IPS-18c (cell line): ENCODE results near the gene PRSS1.

Experiments used
- H3K4me3 ChIP-seq: 2 replicates; pipeline ENCODE4 v1.7.0; 2013; ENCODE audit warnings: low read depth, mild to moderate bottlenecking, low read length, moderate library complexity; ENCODE audit not compliant: insufficient read depth
- H3K9me3 ChIP-seq: one replicate; pipeline ENCODE4 v1.6.1; 2013; ENCODE audit warnings: mild to moderate bottlenecking, low read length, moderate library complexity; ENCODE audit not compliant: control insufficient read depth, insufficient read depth

PRSS1 gene

GRCh38 chr7:142797391-142798377 is 48.4 kb downstream of the PRSS1 start:
- Histone ChIP-seq H3K9me3 (no peaks in the 10 kb centered on the region), H3K4me3 (peak overlapping the region; percentile 70)

GRCh38 chr7:142798451-142799436 is 49.5 kb downstream of the PRSS1 start:
- Histone ChIP-seq H3K9me3 (no peaks in the 10 kb centered on the region), H3K4me3 (no peak overlapping the region)

GRCh38 chr7:142799437-142799835 is 50.2 kb downstream of the PRSS1 start:
- H3K9me3 ChIP-seq = no peaks in the 10 kb centered on the region

GRCh38 chr7:142800088-142800487 is 50.8 kb downstream of the PRSS1 start:
- Histone ChIP-seq H3K9me3 (peaks cover 1% of the 10 kb centered on the region), H3K4me3 (no peak overlapping the region)

More at GRCh38 chr7:142799437-142799835, 50.2 kb downstream of the PRSS1 start:
- no peak overlapping the region for H3K4me3 ChIP-seq

GRCh38 chr7:142800699-142801260 is 51.5 kb downstream of the PRSS1 start:
- Histone ChIP-seq H3K4me3 (no peak overlapping the region), H3K9me3 (peaks cover 3% of the 10 kb centered on the region)

GRCh38 chr7:142801601-142802295 is 52.5 kb downstream of the PRSS1 start:
- peaks cover 3% of the 10 kb centered on the region for H3K9me3 ChIP-seq
- H3K4me3 ChIP-seq = no peak overlapping the region

- Histone ChIP-seq H3K4me3 (no peak overlapping the region), H3K9me3 (peaks cover 3% of the 10 kb centered on the region)
These were observed 53.0 kb downstream of the PRSS1 start for GRCh38 chr7:142802301-142802700.
